Measurements from ENCODE around the gene ASPN.

ASPN gene

DNA sequence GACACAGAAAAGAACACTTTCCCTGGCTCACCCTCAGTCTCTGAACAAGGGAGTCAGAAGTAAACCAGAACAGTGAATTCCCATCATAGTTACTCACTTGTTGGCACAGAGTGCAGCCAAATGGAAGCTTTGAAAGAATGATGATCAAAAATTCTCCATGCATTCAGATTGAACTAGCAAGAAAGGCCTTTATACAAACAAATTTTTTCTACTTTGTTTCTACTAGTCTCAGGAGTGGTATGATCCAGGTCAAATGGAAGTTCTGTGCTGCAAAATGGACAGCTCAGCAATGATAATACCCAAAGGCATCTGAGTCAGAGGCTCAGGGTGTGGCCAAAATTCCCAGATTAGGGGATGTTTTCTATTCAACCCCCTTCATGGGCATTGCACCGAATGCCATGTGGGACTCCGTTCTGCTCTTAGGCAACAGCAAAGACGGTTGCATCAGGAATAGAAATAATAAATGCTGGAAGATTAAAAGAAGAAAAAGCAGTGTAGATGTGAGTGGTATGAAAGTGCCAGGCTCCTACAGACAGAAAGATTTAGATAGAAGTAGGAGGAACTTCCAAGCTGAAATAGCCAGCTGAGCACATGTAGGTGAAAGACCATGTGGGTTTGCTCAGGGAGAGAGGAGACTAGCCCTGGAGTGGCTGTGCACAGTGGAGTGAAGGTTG is 24.0 kb upstream of the ASPN start:
- H3K27ac ChIP-seq (ENCODE audit: low read length), result peak overlapping the region; percentile 77
- peaks cover 50% of the 10 kb centered on the region for H3K4me1 ChIP-seq (ENCODE audit: control insufficient read depth, insufficient read depth, low read length)
- H3K36me3 ChIP-seq (ENCODE audit: control insufficient read depth in 2 of 2, insufficient read depth in 2 of 2, low read length in 2 of 2), result no peaks in the 10 kb centered on the region
- peak overlapping the region in 1 of 2 donors; percentile 55 for H3K9ac ChIP-seq (ENCODE audit: low read length in 2 of 2)
- peak overlapping the region in 1 of 2 donors; percentile 41 for H3K4me3 ChIP-seq (ENCODE audit: low read length in 2 of 2)
- no peaks in the 10 kb centered on the region for H3K9me3 ChIP-seq (ENCODE audit: control insufficient read depth in 2 of 2, low read length in 2 of 2)
- H3K27me3 ChIP-seq (ENCODE audit: control insufficient read depth in 1 of 2, insufficient read depth in 2 of 2, low read length in 2 of 2), result no peaks in the 10 kb centered on the region

DNA sequence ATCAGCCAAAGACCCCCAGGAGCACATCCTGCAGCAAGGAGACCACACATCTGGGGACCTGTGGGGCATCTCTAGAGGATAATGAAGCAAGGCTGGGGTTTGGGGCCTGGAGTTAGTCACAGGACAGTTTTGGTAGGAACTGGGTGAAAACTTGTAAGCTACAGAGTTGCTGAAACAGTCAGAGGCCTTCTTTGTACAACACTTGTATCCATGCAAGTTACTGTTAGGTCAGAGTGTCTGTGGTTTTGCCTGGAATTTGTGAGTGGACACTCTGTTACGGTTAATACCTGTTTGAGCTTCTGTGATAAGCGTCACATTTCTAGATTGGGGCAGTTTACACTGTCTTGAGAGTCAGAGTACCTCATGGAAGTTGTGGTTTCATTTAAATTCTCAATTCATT is 22.6 kb upstream of the ASPN start:
- Histone ChIP-seq H3K36me3 (ENCODE audit: control insufficient read depth in 2 of 2, insufficient read depth in 2 of 2, low read length in 2 of 2) (no peaks in the 10 kb centered on the region), H3K9me3 (ENCODE audit: control insufficient read depth in 2 of 2, low read length in 2 of 2) (no peaks in the 10 kb centered on the region), H3K4me1 (ENCODE audit: control insufficient read depth, insufficient read depth, low read length) (peaks cover 56% of the 10 kb centered on the region), H3K4me3 (ENCODE audit: low read length in 2 of 2) (no peak overlapping the region), H3K9ac (ENCODE audit: low read length in 2 of 2) (no peak overlapping the region), H3K27me3 (ENCODE audit: control insufficient read depth in 1 of 2, insufficient read depth in 2 of 2, low read length in 2 of 2) (no peaks in the 10 kb centered on the region), H3K27ac (ENCODE audit: low read length) (peak overlapping the region; percentile 77)

DNA sequence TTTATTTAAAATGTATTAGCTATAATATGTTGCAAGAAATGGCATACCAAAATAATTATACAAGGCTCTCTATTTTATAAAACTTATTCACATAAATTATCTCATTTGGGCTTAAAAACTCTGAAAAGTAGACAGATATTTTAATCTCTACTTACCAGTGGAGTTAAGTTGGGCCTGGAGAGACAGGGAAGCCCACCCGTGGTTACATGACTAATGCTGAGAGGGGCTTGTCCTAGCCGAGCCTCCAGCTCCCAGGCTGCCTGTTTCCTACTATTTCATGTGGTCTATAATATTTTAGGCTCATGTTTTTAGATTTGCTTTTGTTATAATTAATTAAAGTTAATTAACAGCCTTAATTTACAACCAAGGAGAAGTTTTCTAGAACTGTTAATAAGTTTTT is 20.9 kb upstream of the ASPN start:
- Histone ChIP-seq H3K27ac (ENCODE audit: low read length) (no peak overlapping the region), H3K9ac (ENCODE audit: low read length in 2 of 2) (no peak overlapping the region), H3K27me3 (ENCODE audit: control insufficient read depth in 1 of 2, insufficient read depth in 2 of 2, low read length in 2 of 2) (no peaks in the 10 kb centered on the region), H3K9me3 (ENCODE audit: control insufficient read depth in 2 of 2, low read length in 2 of 2) (no peaks in the 10 kb centered on the region), H3K4me1 (ENCODE audit: control insufficient read depth, insufficient read depth, low read length) (peaks cover 55% of the 10 kb centered on the region), H3K36me3 (ENCODE audit: control insufficient read depth in 2 of 2, insufficient read depth in 2 of 2, low read length in 2 of 2) (no peaks in the 10 kb centered on the region), H3K4me3 (ENCODE audit: low read length in 2 of 2) (no peak overlapping the region)

DNA sequence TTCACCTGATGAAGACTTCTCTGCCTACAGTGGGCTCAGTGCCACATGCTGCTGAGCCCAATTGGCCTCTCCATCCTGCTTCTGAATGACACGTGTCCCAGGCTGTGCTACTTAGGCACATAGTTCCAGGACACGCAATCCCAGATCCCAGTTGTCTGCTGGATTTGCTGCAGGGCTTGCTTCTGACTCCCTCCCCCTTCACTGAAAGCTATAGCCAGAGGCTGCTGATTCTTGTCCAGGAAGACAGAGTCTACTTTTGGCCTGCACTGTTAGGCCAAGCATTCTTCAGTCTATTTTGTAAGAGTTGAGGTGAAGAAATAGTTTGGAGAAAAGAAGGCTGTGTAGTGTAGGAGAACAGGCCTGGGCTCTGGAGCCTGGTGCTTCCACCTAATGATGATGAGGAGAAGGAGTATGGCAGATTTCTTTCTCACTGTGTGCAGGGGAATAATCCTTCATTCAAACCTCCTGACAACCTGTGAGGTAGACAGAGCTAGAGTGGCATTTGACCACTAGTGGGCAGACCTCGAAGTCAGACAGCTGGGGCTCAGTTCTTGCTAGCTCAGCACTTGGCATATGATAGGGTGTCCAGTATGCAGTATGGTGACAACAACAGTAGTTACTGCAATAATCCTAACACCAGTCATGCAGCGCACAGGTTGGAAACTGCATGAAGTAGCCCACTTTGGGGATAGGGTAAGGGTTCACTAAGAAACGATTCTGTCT is 19.5 kb upstream of the ASPN start:
- Histone ChIP-seq H3K4me1 (ENCODE audit: control insufficient read depth, insufficient read depth, low read length) (peaks cover 41% of the 10 kb centered on the region), H3K36me3 (ENCODE audit: control insufficient read depth in 2 of 2, insufficient read depth in 2 of 2, low read length in 2 of 2) (no peaks in the 10 kb centered on the region), H3K27me3 (ENCODE audit: control insufficient read depth in 1 of 2, insufficient read depth in 2 of 2, low read length in 2 of 2) (no peaks in the 10 kb centered on the region), H3K4me3 (ENCODE audit: low read length in 2 of 2) (no peak overlapping the region), H3K27ac (ENCODE audit: low read length) (peak overlapping the region; percentile 79), H3K9ac (ENCODE audit: low read length in 2 of 2) (peak overlapping the region in 1 of 2 donors; percentile 36), H3K9me3 (ENCODE audit: control insufficient read depth in 2 of 2, low read length in 2 of 2) (no peaks in the 10 kb centered on the region)

DNA sequence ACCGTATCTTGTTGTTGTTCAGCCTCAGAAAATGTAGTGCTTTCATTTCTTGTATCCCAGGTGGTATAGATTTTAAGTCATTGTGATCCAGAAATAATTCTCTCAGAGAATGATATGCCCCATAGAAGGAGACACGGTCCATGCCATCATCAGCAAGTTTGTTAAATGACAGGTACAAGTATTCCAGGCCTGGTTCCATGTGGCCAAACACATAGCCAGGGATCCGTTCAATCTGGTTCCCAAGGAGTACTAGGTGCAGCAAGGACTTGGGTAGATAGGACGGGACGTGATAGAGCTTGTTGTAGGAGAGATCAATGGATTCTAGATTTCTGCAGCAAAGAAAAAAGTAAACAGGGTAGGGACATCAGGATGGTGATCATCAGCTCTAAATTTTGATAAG is 18.4 kb upstream of the ASPN start:
- no peaks in the 10 kb centered on the region for H3K36me3 ChIP-seq (ENCODE audit: control insufficient read depth in 2 of 2, insufficient read depth in 2 of 2, low read length in 2 of 2)
- peaks cover 33% of the 10 kb centered on the region for H3K4me1 ChIP-seq (ENCODE audit: control insufficient read depth, insufficient read depth, low read length)
- H3K4me3 ChIP-seq (ENCODE audit: low read length in 2 of 2), result no peak overlapping the region
- no peak overlapping the region for H3K9ac ChIP-seq (ENCODE audit: low read length in 2 of 2)
- no peaks in the 10 kb centered on the region for H3K27me3 ChIP-seq (ENCODE audit: control insufficient read depth in 1 of 2, insufficient read depth in 2 of 2, low read length in 2 of 2)
- peak overlapping the region; percentile 79 for H3K27ac ChIP-seq (ENCODE audit: low read length)
- no peaks in the 10 kb centered on the region for H3K9me3 ChIP-seq (ENCODE audit: control insufficient read depth in 2 of 2, low read length in 2 of 2)

DNA sequence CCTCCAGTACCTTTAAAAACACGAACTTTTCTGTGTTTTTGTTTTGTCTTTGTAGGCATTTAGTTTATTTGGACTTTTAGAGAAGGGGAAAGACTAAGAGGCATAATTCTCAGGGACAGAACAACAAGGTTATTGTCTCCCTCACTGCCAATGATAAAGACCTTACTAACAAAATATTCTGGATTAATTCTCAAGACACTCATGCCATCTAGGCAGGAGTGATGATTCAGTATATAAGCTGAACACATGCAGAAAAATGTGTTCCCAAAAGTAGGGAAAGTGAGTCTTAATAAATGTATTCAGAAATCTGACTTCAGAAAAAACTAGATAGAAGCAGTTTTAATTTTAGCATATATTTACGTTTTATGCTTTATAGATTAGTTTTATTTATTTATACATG is 17.4 kb upstream of the ASPN start:
- Histone ChIP-seq H3K9me3 (ENCODE audit: control insufficient read depth in 2 of 2, low read length in 2 of 2) (no peaks in the 10 kb centered on the region), H3K27me3 (ENCODE audit: control insufficient read depth in 1 of 2, insufficient read depth in 2 of 2, low read length in 2 of 2) (no peaks in the 10 kb centered on the region), H3K9ac (ENCODE audit: low read length in 2 of 2) (no peak overlapping the region), H3K4me3 (ENCODE audit: low read length in 2 of 2) (no peak overlapping the region), H3K36me3 (ENCODE audit: control insufficient read depth in 2 of 2, insufficient read depth in 2 of 2, low read length in 2 of 2) (no peaks in the 10 kb centered on the region), H3K27ac (ENCODE audit: low read length) (no peak overlapping the region), H3K4me1 (ENCODE audit: control insufficient read depth, insufficient read depth, low read length) (peaks cover 26% of the 10 kb centered on the region)

DNA sequence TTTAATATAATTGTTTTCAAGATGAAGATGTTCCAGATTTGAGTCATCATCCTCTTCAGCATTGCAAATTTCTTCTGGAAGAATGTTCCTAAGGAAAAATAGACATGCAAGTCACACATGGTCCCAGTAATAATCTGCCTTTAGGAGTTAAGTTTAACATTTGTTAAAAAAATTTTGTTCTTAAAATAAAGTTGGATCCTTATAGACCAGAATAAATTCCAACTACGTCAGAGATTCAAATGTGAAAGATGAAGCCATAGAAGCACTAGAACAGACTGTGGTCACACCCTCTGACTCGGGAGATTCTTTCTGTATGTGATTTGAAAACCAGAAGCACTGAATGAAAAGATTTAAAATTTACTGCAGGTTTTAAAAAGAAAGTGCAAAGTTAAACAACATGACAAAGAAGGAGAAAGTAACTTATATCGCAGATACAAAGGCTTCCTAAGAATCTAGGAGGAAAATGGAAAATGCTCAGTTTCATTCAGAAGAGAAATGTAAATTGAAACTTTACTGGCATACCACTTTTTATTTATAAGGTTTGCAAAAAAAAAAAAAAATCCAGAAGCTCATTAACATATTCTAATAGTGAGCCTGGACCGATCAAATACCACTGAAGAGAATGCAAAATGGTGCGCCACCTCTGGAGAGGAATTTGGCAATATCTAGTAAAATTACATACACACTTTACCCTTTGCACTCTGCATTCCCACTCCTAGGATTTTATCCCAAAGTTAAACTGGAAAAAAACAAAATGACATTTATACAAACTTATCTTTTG is 14.3 kb upstream of the ASPN start:
- Histone ChIP-seq H3K36me3 (ENCODE audit: control insufficient read depth in 2 of 2, insufficient read depth in 2 of 2, low read length in 2 of 2) (no peaks in the 10 kb centered on the region), H3K27ac (ENCODE audit: low read length) (no peak overlapping the region), H3K9ac (ENCODE audit: low read length in 2 of 2) (no peak overlapping the region)

DNA sequence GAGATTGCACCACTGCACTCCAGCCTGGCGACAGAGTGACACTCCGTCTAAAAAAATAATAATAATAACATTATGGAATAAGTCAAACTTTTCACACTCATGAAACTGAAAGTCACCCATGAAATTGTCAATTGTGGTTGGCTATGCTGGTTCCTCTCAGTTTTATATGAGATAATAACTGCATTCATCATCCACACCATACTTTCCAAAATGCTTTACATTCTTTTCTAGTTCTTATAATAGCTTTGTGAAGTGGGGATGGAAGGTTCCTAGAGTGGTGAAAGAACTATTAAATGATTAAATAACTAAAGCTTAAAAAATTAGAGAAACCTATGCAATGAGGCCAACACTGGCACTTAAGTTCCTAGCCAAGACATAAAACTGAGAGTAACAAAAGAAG is 12.6 kb upstream of the ASPN start:
- Histone ChIP-seq H3K27ac (ENCODE audit: low read length) (no peak overlapping the region), H3K4me3 (ENCODE audit: low read length in 2 of 2) (no peak overlapping the region), H3K27me3 (ENCODE audit: control insufficient read depth in 1 of 2, insufficient read depth in 2 of 2, low read length in 2 of 2) (no peaks in the 10 kb centered on the region), H3K36me3 (ENCODE audit: control insufficient read depth in 2 of 2, insufficient read depth in 2 of 2, low read length in 2 of 2) (no peaks in the 10 kb centered on the region), H3K9ac (ENCODE audit: low read length in 2 of 2) (no peak overlapping the region), H3K4me1 (ENCODE audit: control insufficient read depth, insufficient read depth, low read length) (peaks cover 3% of the 10 kb centered on the region), H3K9me3 (ENCODE audit: control insufficient read depth in 2 of 2, low read length in 2 of 2) (no peaks in the 10 kb centered on the region)

More for the DNA sequence above, 14.3 kb upstream of the ASPN start:
- Histone ChIP-seq H3K27me3 (ENCODE audit: control insufficient read depth in 1 of 2, insufficient read depth in 2 of 2, low read length in 2 of 2) (no peaks in the 10 kb centered on the region), H3K9me3 (ENCODE audit: control insufficient read depth in 2 of 2, low read length in 2 of 2) (no peaks in the 10 kb centered on the region), H3K4me3 (ENCODE audit: low read length in 2 of 2) (no peak overlapping the region), H3K4me1 (ENCODE audit: control insufficient read depth, insufficient read depth, low read length) (peaks cover 12% of the 10 kb centered on the region)

DNA sequence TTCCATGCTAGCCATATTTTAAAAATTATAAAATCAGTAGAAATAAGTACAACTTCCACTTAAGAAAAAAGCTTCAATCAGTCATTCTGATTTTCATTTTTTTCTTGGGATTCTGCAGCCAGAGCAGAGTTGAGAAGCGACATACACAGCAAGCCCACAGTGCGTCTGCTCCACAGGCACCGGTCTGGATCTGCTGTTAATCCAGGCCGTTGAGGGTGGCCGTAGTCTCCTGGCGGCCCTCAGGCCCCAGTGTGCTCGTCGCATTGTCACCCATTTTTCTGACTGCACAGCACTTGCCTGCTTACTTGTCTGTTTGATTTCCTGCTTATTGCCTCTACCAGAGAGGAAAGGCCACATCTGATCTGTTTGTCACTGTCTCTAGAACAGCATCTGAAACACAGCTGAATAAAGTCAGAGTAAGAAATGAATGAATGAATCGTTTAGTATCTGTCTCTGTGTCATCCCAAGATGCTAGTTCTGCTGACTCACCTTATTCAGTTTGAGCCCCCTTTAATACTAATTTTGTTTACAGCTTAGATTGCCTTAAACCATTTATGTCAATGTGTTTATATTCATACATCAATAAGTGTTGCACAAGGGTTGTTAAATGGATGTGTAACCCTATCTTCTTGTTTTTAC is 11.6 kb upstream of the ASPN start:
- peaks cover 7% of the 10 kb centered on the region for H3K4me1 ChIP-seq (ENCODE audit: control insufficient read depth, insufficient read depth, low read length)
- no peak overlapping the region for H3K9ac ChIP-seq (ENCODE audit: low read length in 2 of 2)
- H3K27ac ChIP-seq (ENCODE audit: low read length), result no peak overlapping the region
- no peaks in the 10 kb centered on the region for H3K9me3 ChIP-seq (ENCODE audit: control insufficient read depth in 2 of 2, low read length in 2 of 2)
- H3K36me3 ChIP-seq (ENCODE audit: control insufficient read depth in 2 of 2, insufficient read depth in 2 of 2, low read length in 2 of 2), result no peaks in the 10 kb centered on the region
- H3K27me3 ChIP-seq (ENCODE audit: control insufficient read depth in 1 of 2, insufficient read depth in 2 of 2, low read length in 2 of 2), result no peaks in the 10 kb centered on the region
- no peak overlapping the region for H3K4me3 ChIP-seq (ENCODE audit: low read length in 2 of 2)

DNA sequence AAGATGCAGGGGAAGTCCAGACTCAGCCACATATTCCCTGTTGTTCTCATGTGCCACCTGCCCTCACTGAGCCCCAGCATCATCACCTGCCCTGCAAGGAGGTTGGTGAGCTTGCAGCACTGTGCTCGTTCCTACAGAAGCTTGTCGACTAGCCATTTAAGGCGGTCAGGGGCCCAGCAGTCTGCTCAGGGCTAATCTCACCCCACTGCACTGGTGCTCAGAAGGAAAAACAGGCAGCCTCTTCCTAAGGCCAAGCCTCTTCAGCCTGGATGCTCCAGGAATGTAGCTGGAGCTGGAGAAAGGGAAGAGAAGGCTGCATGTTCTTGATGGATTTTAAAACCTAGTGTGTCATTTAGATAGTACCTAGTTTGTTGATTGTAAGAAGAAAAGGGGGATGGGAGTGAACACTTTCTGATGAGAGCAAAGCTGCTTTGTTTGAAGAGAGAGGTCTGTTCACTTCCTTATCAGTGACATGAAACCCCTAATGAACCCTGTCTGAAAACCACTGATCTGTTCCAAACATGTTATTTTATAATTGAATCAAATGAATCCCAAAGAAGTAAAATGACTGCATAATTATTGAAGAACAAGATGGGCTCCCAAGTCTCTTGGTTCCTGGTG is 10.6 kb upstream of the ASPN start:
- peaks cover 7% of the 10 kb centered on the region for H3K4me1 ChIP-seq (ENCODE audit: control insufficient read depth, insufficient read depth, low read length)
- H3K4me3 ChIP-seq (ENCODE audit: low read length in 2 of 2), result no peak overlapping the region
- no peaks in the 10 kb centered on the region for H3K27me3 ChIP-seq (ENCODE audit: control insufficient read depth in 1 of 2, insufficient read depth in 2 of 2, low read length in 2 of 2)
- H3K9ac ChIP-seq (ENCODE audit: low read length in 2 of 2), result no peak overlapping the region
- no peaks in the 10 kb centered on the region for H3K36me3 ChIP-seq (ENCODE audit: control insufficient read depth in 2 of 2, insufficient read depth in 2 of 2, low read length in 2 of 2)
- no peak overlapping the region for H3K27ac ChIP-seq (ENCODE audit: low read length)
- no peaks in the 10 kb centered on the region for H3K9me3 ChIP-seq (ENCODE audit: control insufficient read depth in 2 of 2, low read length in 2 of 2)

Measured in stomach smooth muscle (tissue), 2 donors.